ENCODE data around the gene KCTD11.

KCTD11 gene

DNA sequence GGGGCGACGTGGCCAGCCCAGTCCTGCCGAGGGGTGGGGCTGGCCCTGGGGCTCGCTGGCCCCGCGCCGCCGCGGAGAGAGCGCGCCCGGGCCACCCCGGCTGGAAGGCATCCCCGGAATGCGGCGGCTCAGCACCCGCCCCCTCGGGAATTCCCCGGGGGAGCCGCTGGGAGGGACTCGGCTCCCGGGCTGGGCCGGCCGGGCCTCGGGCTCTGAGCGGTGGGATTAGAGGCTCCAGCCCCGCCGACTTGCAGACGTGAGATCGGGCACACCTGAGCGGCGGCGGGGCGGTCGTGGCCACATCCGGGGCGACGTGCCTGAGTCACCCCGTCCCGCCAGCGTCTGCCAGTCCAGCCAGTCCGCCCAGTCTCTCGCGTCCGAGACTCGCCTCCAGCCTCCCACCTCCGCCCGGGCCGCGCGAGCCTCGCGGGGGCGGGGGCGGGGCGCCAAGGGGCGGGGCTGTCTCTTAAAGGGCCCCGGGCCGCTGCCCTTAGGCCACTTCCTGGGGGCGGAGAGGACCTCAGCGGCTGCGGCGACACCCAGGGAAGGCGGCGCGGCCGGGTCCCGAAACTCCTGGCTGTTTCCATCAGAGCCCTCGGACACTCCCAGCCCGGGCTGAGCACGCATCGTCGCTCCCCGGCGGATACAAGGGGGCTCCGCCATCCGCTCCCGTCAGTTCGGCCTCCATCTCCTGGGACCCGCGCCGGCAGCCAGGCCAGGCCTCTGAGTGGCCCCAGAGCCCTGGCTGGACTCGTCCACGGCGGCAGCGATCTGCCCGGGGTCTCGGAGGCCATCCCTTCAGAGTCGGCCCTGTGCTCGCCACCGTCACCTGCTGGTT is at the start of gene KCTD11:
Gene KCTD11, plus strand, starts transcription at position 498 of the 838 bp plus-strand sequence.
- DNase-seq (ENCODE audit: low read depth in 1 of 2, low spot score in 1 of 2), result peak in 1 of 2 donors; percentile 37

DNA sequence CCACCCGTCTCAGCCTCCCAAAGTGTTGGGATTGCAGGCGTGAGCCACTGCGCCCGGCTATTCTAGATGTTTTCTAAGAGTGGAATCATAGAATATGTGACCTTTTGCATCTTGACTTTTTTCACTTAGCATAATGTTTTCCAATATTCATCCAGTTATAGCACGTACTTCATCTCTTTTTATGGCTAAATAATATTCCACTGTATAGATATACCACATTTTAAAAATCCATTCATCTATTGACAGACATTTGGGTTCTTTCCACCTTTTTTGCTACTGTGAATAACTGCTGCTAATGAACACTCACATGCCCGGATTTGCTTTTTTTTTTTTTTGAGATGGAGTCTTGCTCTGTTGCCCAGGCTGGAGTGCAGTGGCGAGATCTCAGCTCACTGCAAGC is 47.8 kb upstream of the KCTD11 start:
- DNase-seq (ENCODE audit: low read depth in 1 of 2, low spot score in 1 of 2), result no peak

DNA sequence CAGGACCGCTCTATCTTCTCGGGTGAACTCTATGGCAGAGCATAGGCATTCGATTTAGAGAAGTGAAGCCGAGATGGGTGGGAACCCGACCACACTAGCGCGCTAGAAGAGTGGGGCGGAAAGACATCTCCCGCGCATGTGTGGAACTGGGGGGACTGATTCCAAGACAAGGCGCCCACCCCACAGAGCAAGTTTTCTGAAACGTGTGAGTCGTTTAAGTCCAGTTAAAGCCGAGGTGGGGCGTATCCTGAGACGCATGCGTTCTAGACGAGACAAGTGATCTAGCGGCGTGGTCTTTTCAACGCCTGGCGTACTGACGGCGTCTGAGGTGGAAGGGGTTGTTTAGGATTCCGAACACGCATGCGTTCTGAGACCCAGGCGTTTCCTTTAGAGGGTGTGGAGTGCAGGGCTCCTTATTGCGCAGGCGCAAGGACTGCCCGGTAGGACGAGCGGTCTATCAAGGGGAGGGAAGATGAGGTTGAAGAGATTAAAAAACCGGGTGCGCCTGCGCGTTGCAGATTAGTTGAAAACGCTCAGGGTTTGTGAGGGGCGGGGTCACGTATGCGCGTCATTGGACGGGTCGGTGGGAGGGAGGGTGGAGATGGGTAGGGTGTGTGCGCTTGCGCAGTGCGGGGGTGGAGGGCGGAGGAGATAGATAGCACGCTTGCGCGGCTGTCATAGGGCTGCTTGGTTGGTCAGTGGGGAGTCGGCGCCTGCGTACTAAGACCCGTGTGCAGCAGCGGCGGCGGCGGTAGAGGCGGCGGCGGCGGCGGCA is 44.9 kb upstream of the KCTD11 start, which contains the start of gene EIF5A:
Gene EIF5A, plus strand, starts transcription at position 718 of the 775 bp plus-strand sequence. CDS start 2,008 bp downstream, outside the sequence.
- peak; percentile 100 for DNase-seq (ENCODE audit: low read depth in 1 of 2, low spot score in 1 of 2)

DNA sequence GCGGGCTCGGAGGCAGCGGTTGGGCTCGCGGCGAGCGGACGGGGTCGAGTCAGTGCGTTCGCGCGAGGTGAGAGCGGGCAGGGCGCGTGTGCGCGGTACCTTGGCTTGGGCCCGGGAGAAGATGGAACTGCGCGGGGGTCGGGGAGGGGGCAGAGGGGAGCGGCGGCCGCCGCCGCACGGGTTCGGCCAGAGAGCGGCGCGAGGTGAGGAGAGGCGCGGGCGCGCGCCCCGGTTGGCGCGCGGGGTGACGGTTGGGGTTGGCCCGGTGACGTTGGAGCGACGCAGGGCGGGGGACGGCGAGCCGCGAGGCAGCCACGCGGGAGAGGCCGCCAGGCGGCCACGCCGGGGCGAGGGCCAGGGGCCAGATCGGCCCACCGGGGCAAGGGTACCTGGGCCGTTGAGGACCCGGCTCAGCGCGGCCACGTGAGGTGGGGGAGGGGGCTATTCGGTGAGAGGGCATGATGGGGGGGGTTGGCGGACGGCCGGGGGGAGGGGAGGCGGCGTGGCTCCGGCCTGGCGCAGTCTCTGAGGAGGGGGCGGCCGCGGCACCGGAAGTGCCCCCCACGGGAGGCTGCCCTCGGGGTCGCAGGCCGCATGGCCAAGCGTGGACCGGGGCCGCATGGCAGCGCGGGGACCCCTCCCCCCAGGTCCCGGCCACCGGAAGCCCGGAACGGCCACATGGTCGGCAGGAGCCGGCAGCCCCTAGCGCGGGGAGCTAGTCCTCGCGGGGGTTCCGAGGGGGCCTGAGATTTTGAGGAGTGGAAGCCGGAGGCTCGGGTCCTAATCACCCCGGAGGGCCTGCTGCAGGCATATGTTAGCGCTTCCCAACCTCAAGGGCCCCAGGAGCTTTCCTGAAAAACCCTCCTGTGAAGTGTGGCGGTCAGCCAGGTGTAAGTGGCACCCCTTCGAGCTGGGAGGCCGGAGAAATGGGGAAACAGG is 44.0 kb upstream of the KCTD11 start:
- peak in 1 of 2 donors; percentile 30 for DNase-seq (ENCODE audit: low read depth in 1 of 2, low spot score in 1 of 2)

DNA sequence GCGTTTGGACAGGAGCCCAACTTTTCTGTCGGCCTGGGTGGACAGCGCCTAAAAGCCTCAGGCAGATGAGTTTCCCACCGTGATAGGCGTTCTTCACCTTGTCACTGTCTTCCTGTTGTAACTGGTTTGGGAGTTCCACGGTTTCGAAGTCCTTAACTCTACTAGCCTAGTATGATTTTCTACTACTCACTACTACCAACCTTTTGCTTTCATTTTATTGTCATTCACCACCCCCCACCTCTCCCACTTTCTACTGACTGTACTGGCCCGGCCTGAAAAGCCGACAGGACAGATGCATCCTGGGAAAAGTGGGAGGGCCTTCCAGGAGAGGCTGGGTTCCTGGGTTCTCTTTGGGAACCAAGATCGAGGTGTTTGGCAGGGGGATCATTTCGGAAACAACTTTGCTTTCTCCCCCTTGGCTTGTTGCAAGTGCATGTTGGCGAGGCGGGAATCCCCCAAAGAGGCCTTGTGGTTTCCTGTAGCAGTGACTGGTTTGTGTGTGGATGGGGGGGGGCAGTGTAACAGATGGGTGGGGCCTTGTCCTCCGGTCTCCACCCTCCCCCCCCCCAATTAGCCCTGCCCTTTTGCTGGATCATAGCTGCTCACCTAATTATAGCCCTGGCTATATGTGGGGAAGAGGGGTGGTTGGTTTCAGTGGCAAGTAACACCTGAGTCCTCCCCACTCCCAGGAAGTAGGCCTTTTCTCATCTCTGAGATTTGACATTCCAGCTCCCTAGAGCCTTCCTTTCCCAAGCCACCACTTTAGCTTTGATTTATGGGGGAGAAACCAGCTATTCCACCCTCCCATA is 43.1 kb upstream of the KCTD11 start:
- DNase-seq (ENCODE audit: low read depth in 1 of 2, low spot score in 1 of 2), result peak; percentile 74 to 82

DNA sequence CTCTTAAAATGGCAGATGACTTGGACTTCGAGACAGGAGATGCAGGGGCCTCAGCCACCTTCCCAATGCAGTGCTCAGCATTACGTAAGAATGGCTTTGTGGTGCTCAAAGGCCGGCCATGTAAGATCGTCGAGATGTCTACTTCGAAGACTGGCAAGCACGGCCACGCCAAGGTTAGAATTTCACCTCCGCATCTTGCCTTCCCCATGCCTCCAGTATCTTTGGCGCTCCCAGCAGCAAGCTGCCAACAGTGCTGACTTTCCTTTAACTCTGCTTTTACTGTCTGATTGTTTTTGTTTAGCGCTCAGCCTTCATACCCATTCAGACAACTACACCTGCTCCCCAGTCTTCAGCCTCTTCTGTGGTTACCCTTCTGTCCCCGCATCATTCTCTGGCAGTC is 42.3 kb upstream of the KCTD11 start:
- no peak for DNase-seq (ENCODE audit: low read depth in 1 of 2, low spot score in 1 of 2)

DNA sequence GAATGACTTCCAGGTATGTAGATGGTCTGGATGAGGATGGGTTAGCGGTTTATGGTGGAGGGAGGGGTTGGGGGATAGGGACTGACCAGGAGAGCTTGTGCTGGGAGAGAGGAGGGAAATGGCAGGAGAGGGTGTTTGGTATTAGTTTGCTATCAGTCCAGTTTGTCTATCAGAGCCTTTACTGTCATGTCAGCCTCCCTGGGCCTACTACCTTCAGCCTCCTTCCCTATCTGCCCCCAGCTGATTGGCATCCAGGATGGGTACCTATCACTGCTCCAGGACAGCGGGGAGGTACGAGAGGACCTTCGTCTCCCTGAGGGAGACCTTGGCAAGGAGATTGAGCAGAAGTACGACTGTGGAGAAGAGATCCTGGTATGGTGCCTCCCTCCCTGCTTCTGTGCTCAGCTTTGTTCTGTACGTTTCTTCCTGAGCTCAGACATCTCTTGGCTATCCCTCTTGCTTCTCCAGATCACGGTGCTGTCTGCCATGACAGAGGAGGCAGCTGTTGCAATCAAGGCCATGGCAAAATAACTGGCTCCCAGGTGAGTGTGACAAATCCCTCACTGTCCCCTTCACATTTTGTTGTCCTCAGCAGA is 40.8 kb upstream of the KCTD11 start:
- no peak for DNase-seq (ENCODE audit: low read depth in 1 of 2, low spot score in 1 of 2)

DNA sequence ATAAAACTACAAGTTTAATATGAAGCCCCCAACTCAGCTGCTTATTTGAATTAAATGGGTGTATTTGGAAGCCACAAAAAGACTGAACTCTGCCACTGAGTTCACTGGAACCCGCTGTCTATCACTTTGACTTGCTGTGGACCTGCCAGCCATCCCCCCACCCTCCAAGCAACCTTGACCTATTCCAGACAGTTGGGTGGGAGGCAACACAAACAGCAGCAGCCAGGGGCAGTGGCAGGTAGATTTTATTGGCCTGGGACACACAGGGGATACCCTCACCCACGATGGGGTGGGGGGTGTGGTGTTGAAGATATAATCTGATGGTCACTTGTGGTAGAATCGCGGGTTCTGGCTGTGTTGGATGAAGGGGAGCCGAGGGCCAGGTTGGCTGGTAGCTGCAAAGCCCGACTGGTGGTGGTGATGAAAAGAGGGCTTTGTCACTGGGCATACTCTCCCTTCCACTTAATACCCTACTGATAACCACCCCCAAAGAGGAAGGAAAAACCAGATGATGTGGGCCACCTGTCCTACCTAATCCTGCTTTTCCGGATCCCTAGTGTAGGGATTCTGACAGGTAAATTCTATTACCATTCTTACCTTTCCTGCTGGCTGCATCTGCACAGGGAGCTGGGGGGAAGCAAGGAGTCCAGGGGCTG is 39.4 kb upstream of the KCTD11 start:
- no peak for DNase-seq (ENCODE audit: low read depth in 1 of 2, low spot score in 1 of 2)

DNA sequence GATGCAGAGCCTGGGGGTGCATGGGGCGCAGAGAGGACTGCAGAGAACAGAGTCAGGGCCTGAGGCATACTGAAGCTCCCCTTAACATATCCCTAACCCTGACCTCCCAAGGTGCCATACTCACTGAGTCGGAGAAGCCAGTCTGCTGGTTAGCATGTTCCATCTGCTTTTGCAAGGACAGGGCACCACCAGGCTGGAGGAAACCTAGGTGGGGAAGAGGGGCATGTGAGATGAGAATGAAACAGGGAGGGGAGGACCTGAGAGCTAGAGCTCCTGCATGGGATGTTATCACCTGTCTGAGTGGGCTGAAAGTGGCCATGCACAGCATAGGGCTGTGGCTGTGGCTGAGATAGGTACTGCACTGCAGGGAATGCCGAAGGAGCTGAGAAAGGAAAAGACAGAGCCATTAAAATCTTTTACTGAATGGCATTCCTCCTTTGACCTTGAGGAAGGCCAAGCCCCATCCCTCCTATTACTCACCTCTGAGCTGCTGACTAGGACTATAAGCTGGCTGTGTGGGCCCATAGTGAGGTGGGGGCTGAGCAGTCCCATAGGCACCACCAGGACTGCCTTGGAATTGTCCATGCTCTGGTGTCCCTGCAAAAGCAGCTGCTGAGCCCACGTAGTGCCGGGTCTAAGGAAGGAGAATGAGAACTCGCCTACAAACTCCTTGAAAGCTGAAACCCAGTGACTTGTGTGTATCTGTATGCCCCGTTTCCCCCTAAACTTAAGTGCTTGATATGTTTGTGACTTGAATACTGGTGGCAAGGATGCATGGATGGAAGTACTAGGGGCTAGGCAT is 38.7 kb upstream of the KCTD11 start:
- no peak for DNase-seq (ENCODE audit: low read depth in 1 of 2, low spot score in 1 of 2)

DNA sequence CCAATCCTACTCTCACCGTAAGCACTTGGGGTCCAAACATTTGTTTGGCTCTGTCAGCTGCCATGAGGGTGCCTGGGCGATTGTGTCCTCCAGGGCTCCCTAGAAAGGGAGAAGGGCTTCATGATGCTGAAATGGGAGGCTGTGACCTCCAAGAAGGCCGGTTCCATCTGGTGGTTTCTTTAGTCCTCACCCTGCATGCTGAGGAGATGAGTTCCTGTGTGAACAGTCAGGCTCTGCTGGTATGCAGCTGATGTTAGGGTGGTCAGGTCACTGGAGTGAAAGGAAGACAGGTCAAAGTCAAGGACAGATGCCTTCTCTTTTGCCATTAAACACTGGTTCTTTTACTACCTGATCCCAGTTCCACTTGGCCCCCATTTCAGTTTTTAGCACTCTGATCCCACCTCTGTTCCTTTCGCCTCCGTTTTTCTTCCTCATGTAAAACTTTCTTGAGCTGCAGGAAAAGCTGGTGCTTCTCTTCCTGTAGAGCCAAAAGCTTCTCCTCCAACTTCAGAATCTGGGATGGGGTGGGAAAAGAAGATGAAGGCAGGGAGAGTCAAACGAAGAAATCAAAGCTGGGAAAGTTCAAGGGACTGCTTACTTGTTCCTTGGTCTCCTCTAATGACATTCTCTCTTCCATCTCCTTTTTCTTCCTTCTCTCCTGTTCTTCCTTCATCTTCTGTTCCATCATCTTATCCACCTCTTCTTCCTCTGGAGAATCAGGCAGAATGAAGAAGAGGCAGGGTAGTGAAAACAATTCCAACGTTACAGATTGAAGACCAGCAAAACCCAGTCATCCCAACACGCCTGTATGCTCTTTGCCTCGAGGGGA is 37.9 kb upstream of the KCTD11 start:
- DNase-seq (ENCODE audit: low read depth in 1 of 2, low spot score in 1 of 2), result no peak

DNA sequence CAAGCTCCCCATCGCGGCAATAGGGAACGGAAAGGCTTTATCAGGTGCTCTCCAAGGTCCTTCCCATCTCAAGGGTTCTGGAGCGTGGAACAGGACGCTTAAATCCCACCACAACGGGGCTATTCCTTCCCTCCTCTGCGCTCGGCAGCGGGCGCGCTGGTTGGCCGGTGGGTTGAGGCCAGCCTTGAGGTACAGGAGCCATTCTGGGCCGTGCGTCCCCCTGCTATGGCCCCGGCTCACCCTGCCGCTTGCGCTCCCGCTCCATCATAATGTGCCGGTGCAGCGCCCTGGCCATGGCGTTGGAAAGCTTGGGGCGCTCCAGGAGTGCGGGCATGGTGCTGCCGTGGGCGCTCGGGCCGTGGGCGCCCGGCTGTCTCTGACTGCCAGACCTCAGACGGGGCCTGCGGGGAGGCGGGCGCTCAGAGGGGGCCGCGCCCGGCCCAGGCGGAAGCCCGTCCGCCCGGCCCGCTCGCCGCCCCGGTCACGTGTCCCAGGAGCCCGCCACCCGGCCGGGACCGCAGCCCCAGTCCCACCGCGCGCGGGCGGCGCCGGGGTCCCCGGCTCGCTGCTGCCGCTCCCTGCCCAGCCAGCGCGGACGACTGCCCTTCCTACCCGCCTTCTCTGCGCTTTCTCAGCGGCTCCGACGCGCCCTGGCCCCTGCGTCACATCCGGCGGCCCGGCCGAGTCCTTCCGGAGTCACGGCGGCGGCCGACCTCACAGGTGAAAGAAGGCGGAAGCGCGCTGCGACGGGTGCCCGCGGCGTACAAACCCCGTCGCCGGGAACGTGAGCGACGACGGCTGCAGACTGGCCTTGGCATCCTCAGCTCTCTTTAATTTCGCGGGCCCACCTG is 37.0 kb upstream of the KCTD11 start, which contains the start of gene GPS2:
Gene GPS2, minus strand, starts transcription at position 642 of the 851 bp plus-strand sequence. Its CDS starts 308 bp downstream, at position 334.
- DNase-seq (ENCODE audit: low read depth in 1 of 2, low spot score in 1 of 2), result peak; percentile 91 to 96

DNA sequence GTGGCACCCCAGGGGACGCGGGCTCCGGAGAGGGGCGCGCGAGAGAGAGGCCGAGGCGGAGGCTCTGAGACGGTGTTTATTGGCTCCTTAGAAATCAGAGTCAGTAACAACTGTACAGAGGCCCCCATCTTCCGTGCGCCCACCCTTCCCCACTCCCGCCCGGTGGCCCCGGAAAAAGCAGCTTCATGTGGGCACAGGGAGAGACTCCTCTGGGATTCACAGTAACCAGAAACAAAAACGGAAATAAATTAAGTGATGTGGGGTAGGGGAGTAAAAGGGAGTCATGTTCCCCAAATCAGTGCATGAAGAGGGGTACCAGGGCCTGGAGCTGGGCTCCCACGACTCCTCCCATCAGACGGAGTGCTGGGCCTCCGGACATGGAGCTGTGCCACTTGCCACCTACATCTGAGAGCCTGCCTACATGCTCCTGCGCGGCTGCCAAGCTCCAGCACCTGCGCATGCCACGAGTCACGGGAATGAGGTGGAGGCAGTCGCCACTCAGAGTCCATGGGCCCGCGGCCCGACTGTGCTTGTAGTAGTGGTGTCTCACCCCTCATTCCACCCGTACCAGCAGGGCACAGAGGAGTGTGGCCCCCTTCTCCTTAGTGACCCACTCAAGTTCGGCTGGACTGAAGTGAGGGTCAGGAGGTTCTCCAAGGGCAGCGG is 36.3 kb upstream of the KCTD11 start:
- no peak for DNase-seq (ENCODE audit: low read depth in 1 of 2, low spot score in 1 of 2)

DNA sequence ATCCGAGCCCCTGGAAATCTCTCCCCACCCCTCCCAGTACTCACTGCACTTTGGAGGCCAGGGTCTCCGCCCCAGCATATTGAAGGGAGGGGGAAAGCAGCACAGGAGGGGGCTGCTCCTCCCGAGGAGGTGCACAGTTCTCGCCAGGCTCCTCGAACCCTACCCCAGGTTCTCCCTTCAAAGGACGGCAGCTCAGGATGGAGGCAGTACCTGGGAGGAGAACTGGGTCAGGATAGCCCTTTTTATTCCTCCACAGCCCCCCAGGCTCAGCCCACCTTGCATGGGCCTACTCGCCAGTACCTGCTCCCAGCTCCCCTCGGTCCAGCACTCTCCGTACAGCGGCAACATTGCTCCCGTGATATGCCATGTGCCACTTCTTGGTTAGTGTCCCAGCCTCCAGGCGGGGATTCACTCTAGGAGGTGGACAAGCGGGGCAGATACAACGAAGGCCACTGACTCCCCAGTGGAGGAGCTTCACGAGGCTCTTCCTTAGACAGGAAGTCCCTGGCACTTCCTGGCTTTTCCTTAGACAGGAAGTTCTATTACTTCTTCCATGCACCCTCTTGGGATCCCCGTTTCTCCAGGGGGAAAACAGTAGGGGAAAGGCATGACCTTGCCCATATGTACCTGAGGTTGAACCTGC is 34.7 kb upstream of the KCTD11 start:
- DNase-seq (ENCODE audit: low read depth in 1 of 2, low spot score in 1 of 2), result no peak

DNA sequence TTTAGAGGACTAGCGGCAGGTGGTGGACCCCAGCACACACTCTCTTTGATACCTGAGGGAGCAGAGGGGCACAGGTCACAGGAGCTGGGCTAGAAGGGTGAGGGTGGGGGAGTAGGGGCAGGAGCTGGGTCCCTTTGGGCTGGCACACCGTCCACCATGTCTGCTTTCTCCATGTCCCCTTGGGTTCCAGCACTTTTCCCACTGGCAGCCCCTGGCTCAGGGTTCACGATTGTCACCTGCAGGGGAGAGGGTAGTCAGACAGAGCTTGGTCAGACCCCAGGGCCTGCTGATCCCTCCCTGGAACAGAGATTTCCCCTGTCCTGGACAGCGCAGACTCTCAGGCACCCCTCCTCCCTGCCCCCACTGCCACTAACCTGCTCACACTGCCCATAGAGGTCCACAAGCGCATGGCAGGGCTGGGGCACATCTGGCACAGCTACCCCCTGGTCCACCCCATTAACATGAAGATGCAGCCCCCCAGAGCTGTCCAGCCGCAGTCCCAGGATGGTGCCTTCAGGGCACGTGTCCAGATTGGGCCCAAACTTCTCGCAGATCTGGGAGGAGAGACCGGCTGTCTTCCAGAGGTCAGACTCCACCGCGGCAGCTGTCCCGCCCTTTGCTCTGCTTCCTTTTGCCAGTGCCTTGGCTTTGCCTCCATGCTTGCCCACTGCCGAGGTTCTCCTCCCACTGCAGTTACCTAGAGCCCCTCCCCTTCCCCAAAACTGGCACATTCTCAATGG is 33.7 kb upstream of the KCTD11 start:
- no peak for DNase-seq (ENCODE audit: low read depth in 1 of 2, low spot score in 1 of 2)

DNA sequence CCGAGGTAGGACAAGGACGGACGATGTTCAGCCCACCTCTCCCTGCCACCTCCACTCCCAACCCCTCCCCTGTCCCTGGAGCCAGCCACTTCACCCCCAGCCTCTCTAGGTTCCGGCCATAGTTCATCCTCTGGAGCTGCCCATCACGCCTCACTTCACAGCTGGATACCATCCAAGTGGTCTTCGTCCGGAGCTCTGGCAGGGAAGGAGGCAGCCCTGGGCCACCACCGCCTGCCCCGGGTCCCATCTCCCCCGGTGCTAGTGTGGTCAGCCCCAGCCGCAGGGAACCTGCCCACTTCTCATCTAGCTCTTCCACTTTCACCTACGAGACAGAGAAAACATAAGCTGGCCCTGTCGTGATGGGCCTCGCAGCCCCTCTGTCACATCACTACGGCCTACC is 30.5 kb upstream of the KCTD11 start:
- no peak for DNase-seq (ENCODE audit: low read depth in 1 of 2, low spot score in 1 of 2)
